Ishikawa (cell line): ENCODE measurements around the gene KRT15.

ENCODE experiments used
- YY1 ChIP-seq: IDR thresholded peaks from 2 replicates; pipeline ENCODE4 v1.6.1; 2012; ENCODE audit warnings: low read depth
- TF ChIP-seq, protein P1 (sequence below): IDR thresholded peaks from 2 replicates; pipeline ENCODE4 v1.6.1; 2012

DNA sequence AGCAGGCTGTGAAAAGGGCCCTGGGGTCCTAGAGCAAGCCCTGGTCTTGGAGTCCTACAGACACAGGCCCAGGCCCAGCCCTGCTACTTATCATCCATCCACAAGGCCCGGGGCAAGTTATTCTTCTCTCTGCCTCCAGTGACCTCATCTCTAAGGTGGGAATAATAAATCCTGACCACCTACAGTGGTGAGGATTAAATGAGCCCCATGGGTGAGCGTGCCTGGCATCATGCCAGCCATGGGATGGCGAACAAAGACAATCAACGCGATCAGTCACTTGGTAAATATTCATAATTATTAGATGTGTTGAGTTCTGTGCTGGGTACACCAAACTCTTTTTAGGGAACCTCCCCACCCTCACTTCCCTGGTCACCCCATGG, 5.5 kb downstream of the KRT15 start:
- no peak for TF ChIP-seq YY1
- TF ChIP-seq, protein P1, sequence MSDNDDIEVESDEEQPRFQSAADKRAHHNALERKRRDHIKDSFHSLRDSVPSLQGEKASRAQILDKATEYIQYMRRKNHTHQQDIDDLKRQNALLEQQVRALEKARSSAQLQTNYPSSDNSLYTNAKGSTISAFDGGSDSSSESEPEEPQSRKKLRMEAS: no peak; the same call in 1 of the 2 replicates
